Activated CD8-positive, alpha-beta memory T cell treated with anti-CD3 and anti-CD28 coated beads for 36 hours (primary cell): ENCODE data around the gene TAPT1. TPM values are rescaled to one million over a fixed set of nuclear protein-coding genes. Genes with fewer than 3 reads are reported as not detected.

ENCODE experiments used
- CTCF ChIA-PET: fragments of 350-600 bp; sonication (Branson Sonifier 250); formaldehyde crosslinking; loops from one replicate; lab custom pipeline; 2021; ENCODE audit warnings: antibody characterized with exemption; lab: Charles Lee
- POLR2A ChIA-PET: fragments of 350-600 bp; sonication (Branson Sonifier 250); formaldehyde crosslinking; loops from one replicate; lab custom pipeline; 2021; ENCODE audit warnings: antibody characterized with exemption; lab: Charles Lee
- total RNA-seq, 2 experiments: library from RNA; stranded (reverse); gene quantifications; one replicate each; pipeline ENCODE4 v1.2.3, GENCODE V29; 2021

Gene TAPT1
- total RNA-seq, 2 experiments from 2014 or later, result 26.8 to 30.5 TPM

DNA sequence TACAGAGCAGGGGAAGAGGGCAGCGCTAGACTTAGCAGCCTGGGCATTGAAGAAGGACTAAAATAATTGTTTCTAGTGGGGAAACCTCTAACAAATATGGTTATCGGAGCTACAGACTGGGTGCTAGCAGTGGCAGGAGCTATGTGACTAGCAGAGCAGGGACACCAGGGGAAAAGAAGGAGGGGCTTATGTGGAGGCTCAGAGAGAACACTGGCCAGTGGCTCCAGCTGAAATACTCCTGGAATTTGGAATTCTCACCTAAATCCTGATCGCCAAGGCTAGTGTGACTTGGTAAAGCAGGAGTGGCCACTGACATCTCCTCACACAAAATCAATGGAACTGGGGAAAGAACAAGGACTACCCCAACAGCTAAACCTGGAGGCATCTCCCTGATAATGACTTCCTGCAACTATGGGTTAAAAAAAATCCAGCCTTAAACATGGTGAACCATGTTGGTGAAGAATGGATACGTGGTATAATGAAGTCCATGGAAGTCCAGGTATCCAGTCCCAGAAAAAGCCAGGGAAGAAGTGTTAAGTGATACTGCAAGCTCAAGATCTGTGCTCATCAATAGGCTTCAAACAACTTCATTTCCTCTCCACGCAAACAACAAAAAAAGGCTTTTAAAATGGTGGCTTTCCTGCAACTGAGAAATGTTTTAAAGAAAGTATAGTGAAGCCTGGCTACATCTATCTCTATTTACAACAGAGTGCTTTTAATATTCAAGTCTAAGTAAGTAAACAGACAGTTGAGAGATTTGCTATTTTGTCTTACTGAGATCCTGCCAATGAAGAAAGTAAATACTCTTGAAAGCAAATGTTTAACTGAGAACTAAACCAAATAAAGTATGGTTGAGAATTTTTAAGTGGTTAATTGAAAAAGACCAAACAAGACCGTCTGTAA is 1.8 kb downstream of the TAPT1 start:
- CTCF ChIA-PET, result no interaction called here
- POLR2A ChIA-PET, result no interaction called here

DNA sequence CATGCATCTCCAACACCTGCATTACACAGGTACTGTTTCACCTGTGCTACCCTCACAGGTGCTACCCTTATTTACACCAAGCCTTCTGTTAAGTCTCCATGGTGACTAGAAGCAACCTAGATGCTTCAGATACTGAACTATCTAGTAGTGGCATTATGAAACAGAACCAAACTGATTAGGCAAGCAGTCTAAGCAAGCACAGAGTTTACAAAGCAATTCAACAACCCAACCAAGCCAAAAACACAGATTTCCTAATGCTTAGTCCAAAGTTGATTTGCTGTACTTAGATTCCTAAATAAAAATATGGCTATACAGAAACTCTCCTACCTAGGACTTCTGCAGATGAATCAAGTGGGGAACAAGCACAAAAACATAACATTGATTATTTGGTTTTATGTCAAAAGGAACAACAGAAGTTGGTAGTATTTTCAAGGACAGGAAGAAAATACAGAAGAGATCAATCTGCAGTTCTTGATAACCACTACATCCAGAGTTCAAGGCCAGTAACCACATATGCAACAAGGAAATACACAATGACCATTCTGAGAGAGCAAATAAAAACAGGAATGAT is 3.2 kb downstream of the TAPT1 start:
- POLR2A ChIA-PET, result no interaction called here
- CTCF ChIA-PET, result no interaction called here

DNA sequence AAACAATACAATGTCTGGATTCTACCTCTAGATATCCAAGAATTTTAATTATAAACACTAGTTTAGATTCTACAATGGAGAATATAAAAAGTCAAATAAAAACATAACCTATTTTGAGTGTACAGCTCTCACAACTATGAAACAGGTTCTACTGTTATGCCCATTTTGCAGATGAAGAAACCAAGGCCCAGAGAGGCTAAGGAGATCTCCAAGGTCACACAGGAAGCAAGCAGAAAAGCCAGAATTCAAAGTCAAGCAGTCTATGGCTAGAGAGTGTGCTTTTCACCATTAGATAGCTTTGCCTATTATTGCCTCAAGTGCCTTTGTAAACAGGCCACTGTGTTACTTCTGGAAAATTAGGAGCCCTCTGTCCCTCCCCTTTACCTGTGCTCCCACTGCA is 7.3 kb downstream of the TAPT1 start:
- POLR2A ChIA-PET, result no interaction called here
- CTCF ChIA-PET, result interaction anchor here (0.6 to 1.3 kb wide), 2 partner anchors 9 to 11 kb away, joined by 4 to 6 read pairs; no protein-coding TSS in a partner anchor

DNA sequence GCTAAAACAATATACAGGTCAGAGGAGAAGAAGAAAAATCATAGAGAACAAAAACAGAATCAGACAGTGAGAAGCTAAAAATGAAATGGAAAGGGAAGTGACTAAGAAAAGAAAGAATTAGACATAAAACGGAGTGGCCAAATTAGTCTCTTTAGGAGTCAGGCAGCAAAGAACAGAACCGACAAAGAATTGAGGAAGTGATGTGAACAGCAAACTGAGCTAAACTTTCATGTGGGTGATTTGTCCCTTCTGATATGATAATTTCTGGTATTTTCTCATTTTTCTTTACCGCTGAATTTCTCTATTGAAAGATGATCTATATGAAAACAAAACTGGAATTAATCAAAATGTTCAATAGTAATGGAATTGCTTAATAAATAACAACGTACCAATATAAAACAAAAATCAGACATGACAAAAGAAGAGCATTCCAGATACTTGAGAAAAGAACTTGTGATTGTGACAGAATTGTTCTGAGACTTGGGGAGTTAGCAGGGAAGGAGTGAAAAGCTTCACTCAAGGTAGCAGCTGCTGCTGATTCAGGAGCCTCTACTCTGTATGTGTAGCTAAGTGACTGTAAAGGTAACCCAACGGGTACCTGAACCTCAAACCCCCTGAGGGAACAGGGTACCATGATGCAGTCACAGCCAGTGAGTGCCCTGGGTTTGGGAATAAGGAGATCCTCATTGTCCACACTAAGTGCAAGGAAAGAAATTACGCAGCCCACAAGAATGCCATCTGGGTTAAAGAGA is 8.8 kb downstream of the TAPT1 start:
- POLR2A ChIA-PET, result no interaction called here

DNA sequence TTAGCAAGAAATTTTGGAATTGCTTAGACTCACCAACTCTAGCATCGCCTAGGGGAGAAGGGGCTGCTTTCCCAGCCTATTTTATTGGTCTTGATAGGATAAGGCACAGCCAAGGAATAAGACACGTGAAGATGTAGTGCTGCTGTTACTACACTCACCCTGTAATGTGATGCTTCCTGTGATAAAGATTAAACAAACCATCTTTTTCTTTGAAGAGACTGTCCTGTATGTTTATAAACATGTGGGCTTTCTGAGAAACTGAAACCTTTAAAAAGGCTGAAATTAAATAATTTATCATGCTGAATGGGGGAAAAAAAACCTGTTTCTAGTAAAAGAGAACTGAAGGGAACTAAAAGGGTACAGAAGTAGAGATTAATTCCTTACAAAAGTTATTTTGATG is 13.2 kb downstream of the TAPT1 start:
- ChIA-PET POLR2A (no interaction called here), CTCF (interaction anchor here (1.7 kb wide), 1 partner anchor 8 kb away, joined by 5 read pairs; no protein-coding TSS in a partner anchor)

More for the DNA sequence above, 8.8 kb downstream of the TAPT1 start:
- CTCF ChIA-PET, result interaction anchor here (1.3 to 1.4 kb wide), 3 partner anchors 9 to 134 kb away, joined by 3 to 4 read pairs (median 3); partner anchors contain the start of gene PROM1

DNA sequence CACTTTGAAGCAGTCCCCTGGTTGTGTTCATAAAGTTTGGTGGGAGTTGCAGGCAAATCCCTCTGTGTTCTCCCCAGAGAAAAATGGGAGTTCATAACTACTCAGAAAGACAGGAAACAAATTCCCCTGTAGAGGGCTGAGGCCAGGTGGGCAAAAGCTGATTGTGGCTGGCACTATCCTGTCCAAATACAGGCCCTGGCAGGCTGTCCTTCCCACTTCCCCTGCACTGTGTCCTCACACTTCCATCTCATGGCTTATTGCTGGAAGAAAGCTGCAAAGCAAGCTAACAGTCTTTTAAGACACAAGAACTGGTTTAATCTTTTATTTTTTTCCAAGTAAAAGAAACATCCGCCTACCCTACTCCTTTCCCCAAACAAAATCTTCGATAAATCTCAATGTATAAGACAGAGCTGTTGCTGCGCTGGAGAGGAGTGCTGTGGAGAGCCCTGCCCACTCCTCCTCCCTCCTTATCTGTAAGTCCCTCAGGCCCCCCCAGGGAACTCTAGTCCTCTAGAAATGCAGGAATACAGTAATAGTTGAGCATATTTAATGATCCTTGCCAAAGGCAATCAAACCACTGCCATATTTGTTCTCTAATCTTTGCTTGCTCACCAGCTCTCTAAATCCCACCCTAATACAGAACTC is 14.0 kb downstream of the TAPT1 start:
- CTCF ChIA-PET, result no interaction called here

DNA sequence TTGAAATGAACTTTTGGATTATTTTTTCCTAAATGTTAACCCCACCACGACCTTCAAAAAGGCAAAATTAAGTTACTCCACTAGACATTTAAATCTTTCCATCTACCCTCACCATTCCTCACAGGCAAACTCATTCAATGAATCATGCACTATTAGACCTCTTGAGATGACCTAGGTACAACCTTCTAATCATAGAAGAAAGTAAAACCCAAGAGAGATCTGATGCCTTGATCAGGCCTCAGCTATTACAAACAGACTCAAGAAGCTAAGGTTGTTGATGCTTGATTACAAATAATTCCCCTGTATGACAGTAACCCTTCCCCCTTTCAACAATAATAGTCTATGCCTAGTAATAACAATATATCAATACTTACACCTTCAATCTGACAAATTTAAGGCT is 18.9 kb downstream of the TAPT1 start:
- CTCF ChIA-PET, result interaction anchor here (1.2 kb wide), 1 partner anchor 11 kb away, joined by 4 read pairs; no protein-coding TSS in a partner anchor
- POLR2A ChIA-PET, result no interaction called here

More for the DNA sequence above, 14.0 kb downstream of the TAPT1 start:
- POLR2A ChIA-PET, result no interaction called here

DNA sequence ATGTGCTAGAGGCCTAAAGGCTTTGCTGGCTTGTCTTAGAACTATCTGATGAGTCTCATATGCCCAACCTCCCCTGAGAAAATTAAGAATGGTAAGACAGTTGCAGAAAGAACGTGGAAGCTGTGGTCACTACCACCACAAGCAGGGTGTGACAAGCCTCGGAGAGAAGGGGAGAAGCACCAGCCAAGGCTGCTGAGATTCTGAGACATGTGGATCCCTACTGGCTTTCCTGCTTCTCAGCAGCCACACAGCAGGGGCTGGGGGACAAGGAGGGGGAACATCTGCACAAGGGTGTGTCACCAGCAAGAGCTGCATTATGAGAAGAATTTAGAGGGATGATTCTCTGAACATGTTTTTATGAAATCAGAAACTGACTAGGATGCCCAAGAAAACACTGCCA is 19.4 kb downstream of the TAPT1 start:
- POLR2A ChIA-PET, result no interaction called here
- CTCF ChIA-PET, result interaction anchor here (0.8 kb wide), 1 partner anchor 51 kb away, joined by 3 read pairs; no protein-coding TSS in a partner anchor

DNA sequence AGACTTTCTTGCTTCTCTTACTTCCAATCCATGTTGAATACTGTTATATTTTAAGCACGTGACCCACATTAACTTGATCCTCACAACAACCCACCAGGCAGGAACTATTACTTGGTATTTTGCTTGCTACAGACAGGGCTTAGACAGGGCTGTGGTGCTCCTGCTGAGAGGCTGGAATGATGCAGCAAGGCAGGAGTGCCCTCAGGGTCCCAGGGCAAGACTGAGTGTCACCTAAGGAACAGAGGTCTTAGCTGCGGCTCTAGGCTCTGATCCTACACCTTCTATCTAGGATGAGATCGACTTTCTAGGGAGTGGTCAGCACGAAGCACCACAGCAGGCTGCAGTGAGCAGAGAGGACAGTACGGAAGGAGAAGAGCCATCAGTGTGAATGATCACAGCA is 20.0 kb downstream of the TAPT1 start:
- POLR2A ChIA-PET, result no interaction called here
- CTCF ChIA-PET, result interaction anchor here (0.6 to 1.3 kb wide), 7 partner anchors 8 to 59 kb away, joined by 3 to 5 read pairs (median 3); no protein-coding TSS in a partner anchor

DNA sequence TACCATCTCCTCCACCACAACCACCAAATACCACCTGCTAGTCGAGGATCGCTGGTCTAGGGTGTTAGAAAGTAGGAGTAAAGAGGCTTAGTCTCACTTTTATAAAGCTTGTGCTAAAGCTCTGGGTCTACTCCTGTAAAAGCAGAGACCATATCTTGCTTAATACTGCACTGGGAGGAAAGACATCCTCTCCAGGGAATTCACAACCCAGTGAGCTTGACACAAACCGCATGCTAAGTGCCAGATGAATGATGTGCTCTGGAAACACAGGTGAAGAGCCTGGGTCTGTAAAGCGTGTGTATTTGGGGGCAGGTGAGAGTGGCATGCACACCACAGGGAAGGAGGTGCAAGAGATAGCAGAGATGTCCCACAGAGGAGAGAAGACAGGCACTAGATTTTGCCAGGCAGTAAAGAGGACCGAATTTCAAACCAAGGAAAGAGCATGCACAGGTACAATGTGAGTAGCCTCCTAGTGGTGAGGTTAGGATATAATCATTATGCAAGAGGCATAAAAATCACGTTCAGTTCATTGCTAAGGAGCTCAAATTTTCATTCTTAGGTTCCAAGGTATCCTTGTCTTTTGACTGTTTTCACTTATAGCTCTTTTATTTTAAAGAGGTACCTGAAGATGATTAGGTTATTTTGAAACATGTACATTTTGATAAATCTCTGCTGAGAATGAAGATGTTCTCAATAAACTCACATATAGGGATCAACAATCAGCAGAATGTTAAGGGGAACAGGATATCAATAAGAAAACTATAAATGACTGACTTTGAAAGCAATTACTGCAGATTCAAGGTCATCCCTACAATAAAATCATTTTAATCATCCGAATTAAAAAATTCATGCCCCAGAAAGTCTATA is 20.7 kb downstream of the TAPT1 start:
- POLR2A ChIA-PET, result no interaction called here
- CTCF ChIA-PET, result interaction anchor here (0.6 to 1.3 kb wide), 6 partner anchors 8 to 59 kb away, joined by 3 to 5 read pairs (median 4); no protein-coding TSS in a partner anchor

DNA sequence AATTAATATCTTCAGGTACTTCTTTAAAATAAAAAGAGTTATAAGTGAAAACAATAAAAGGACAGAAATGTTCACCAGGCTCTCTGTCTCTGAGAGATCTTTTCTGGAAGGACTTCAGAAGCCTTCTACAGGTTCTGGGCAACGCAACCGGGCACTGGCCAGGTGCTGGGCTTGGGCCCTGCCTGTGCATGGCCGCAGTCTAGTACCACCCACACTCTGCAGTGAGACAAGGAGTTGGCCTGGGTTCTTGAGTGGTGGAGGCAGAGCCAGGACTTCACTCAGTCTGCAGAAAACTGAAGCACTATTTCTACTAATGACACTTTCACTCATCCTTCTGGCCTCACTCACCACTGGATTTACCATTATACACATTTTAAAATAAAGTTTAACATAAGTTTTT is 21.8 kb downstream of the TAPT1 start:
- CTCF ChIA-PET, result no interaction called here
- POLR2A ChIA-PET, result no interaction called here

DNA sequence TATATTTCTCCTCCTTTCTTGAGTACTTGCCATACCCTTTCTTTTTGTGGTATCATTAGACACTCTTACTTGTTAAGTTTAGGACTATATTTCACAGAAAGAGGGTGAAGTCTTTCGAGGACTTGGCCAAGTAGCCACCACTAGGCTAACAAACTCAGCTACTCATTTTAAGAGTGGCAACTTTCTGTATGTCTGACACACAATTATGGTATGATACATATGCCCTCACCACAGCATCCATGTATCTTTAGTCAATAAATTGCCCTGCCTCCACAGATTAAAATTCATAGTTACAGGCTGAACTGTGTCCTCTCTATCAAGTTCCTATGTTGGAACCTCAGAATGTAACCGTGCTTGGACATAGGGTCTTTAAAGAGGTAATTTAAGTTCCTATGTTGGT is 23.2 kb downstream of the TAPT1 start:
- CTCF ChIA-PET, result no interaction called here
- POLR2A ChIA-PET, result no interaction called here

DNA sequence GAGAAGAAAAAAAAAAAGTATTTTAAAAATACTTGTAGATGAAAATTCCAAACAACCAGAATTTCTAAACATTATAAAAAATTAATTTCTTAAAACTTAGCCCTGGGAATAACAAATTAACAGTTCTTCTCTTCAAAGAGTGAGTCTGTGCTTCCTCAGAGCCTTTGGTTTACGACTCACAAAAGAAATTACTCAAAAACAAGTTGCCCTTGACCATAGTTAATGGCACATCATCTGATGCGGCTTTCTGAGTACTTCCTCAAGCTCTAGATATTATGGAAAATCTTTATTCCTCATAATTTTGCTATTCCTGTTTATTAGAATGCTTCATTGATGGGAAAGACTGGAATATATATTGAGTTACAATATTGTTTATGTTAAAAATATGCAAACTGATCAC is 23.7 kb downstream of the TAPT1 start:
- CTCF ChIA-PET, result no interaction called here
- POLR2A ChIA-PET, result no interaction called here

DNA sequence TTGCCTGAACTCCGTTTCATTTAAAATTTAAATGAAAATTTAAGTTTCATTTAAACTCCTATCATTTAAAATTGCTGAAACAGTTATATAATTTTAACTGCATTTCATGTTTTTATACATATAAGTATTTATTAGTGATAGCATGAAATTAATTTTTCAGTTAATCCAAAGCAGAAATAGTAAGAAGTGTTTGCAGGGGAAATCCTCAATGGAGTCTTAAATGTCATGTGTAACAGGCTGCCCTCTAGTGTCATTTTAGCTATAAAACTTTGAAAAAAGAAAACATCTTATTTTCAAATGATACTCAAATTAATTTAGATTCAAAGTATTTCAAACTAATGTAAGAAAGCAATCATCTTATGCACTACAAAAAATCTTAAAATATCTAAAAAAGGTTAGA is 27.2 kb downstream of the TAPT1 start:
- CTCF ChIA-PET, result no interaction called here

DNA sequence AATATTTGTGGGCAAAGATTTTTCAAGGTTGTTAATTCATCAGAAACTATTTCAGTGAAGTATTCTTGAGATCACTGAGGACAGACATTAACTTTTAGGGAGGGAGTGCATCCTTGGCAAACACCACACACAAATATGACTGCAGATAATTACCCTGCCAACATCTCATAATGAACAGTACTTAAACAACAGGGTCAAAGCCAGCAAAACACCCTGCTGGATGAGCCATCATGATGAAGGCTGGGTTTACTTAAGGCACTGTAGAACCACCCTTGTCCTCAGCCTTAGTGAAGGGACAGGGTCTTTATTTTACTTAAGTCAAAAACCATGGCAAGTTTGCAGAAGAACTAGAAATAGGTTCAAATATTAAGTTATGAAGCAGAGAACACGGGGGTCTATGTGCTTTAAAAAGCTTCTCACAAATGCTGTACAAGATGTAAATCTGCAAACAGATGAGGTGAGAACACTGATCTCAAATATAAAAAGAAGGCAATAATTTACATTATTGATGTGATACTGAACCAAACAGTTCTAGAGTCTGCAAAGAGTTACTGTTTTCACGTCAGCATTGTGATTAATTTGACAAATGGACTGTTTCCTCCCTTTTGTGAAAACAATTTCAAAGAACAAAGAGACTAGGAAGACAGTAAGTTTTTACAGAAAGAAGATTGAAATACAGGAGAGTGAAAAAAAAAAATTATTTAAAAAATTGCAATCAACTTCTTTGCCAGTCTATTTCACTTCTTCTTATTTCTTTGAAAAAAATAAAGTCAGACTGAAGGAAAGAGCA is 28.2 kb downstream of the TAPT1 start:
- CTCF ChIA-PET, result no interaction called here

More for the DNA sequence above, 27.2 kb downstream of the TAPT1 start:
- POLR2A ChIA-PET, result no interaction called here

DNA sequence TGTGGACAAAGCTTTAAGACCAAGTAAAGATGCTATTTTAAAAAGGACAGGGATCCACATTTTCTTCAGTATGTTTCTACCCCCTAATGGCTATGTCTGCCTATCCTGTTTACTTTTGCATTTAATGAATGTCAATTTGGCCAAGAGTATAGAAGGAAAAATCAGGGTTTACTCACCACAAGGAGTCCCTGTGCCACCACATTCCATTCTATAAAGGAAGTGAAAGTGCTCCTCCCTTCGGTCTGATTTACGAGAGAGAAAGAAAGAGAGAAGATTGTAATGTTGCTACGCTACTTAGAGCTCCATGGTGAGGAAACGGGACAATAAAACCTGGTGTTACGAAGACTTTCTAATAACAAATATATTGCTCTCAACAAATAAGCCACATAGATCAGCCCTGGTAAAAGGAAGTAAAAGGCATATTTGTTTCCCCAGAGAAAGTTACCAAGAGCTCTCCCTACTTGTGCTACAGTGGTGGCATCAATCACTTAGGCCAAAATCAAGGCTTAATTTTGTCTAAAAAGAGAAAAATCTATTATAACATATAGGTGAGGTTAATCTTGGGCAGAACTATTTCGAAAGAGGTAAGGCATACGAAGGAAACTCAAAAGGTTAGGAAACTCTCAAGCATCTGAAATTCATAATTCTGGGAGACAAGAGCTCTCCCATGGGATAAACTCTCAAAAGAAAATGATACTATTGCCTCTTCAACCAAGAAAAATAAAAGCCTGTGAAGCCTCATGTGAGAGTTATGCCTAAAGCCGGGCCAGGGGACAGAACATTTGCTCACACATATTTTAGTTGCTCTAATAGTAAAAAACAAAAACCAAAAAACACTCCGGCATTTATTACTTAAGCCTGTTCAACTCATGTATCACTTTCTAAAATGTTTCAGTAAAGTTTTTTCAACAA is 29.5 kb downstream of the TAPT1 start:
- POLR2A ChIA-PET, result no interaction called here
- CTCF ChIA-PET, result interaction anchor here (0.6 kb wide), 1 partner anchor 32 kb away, joined by 4 read pairs; no protein-coding TSS in a partner anchor

More for the DNA sequence above, 28.2 kb downstream of the TAPT1 start:
- POLR2A ChIA-PET, result no interaction called here
